GM08714 (cell line): ENCODE results near the gene TMEM163.

ENCODE experiments used
- H3K4me3 ChIP-seq: fragments of 200-500 bp; sonication (Bioruptor generic); 2 replicates; pipeline ENCODE4 v1.5.1; 2014; ENCODE audit warnings: mild to moderate bottlenecking, low read length, inconsistent platforms
- ZNF274 ChIP-seq: IDR thresholded peaks from 2 replicates; pipeline ENCODE4 v1.6.1; 2012; ENCODE audit warnings: mild to moderate bottlenecking, low read depth, low read length

The TMEM163 gene

GRCh38 chr2:134435936-134436335, 282.9 kb downstream of the TMEM163 start:
- TF ChIP-seq ZNF274: no peak
- no peak overlapping the region for H3K4me3 ChIP-seq

GRCh38 chr2:134435505-134435904, 283.3 kb downstream of the TMEM163 start:
- TF ChIP-seq ZNF274: no peak
- H3K4me3 ChIP-seq: no peak overlapping the region

GRCh38 chr2:134433979-134434378, 284.8 kb downstream of the TMEM163 start:
- no peak for TF ChIP-seq ZNF274
- H3K4me3 ChIP-seq: no peak overlapping the region

- H3K4me3 ChIP-seq: no peak overlapping the region
- no peak for TF ChIP-seq ZNF274
Observed at GRCh38 chr2:134433469-134433868, 285.3 kb downstream of the TMEM163 start.

GRCh38 chr2:134432435-134432883, 286.3 kb downstream of the TMEM163 start:
- TF ChIP-seq ZNF274: no peak
- H3K4me3 ChIP-seq: no peak overlapping the region

- TF ChIP-seq ZNF274: no peak
- no peak overlapping the region for H3K4me3 ChIP-seq
Observed at GRCh38 chr2:134431838-134432434, 286.9 kb downstream of the TMEM163 start.

GRCh38 chr2:134429886-134430285, 288.9 kb downstream of the TMEM163 start:
- H3K4me3 ChIP-seq: no peak overlapping the region
- TF ChIP-seq ZNF274: no peak

GRCh38 chr2:134426721-134427120, 292.1 kb downstream of the TMEM163 start:
- TF ChIP-seq ZNF274: no peak
- no peak overlapping the region for H3K4me3 ChIP-seq

GRCh38 chr2:134425724-134426496, 292.9 kb downstream of the TMEM163 start:
- TF ChIP-seq ZNF274: no peak
- no peak overlapping the region for H3K4me3 ChIP-seq

- H3K4me3 ChIP-seq: no peak overlapping the region
- TF ChIP-seq ZNF274: no peak
Observed at GRCh38 chr2:134421556-134422328, 297.1 kb downstream of the TMEM163 start.

GRCh38 chr2:134420920-134421319, 297.9 kb downstream of the TMEM163 start:
- TF ChIP-seq ZNF274: no peak
- no peak overlapping the region for H3K4me3 ChIP-seq

GRCh38 chr2:134420259-134420658, 298.5 kb downstream of the TMEM163 start:
- no peak overlapping the region for H3K4me3 ChIP-seq
- no peak for TF ChIP-seq ZNF274

GRCh38 chr2:134417968-134418582, 300.7 kb downstream of the TMEM163 start:
- TF ChIP-seq ZNF274: no peak
- H3K4me3 ChIP-seq: no peak overlapping the region

- no peak for TF ChIP-seq ZNF274
- H3K4me3 ChIP-seq: no peak overlapping the region
Observed at GRCh38 chr2:134416637-134417036, 302.2 kb downstream of the TMEM163 start.
